Vagina (tissue), 2 donors: ENCODE results near the gene CTU2. TPM values are rescaled to one million over a fixed set of nuclear protein-coding genes. Genes with fewer than 3 reads are reported as not detected.

Experiments
- DNase-seq, 2 donors: peaks; one replicate each; pipeline ENCODE4 v3.0.0-alpha.2; 2017; ENCODE audit errors: extremely low spot score in 2 of 2
- H3K27ac ChIP-seq: fragments of 200-600 bp; sonication (generic); one replicate; pipeline ENCODE4 v1.5.1; 2019
- H3K27me3 ChIP-seq: fragments of 200-600 bp; sonication (generic); one replicate; pipeline ENCODE4 v1.5.1; 2019
- H3K36me3 ChIP-seq, 2 donors: fragments of 200-600 bp; sonication (generic); one replicate each; pipeline ENCODE4 v1.5.1; 2017 to 2019
- H3K4me1 ChIP-seq: fragments of 200-600 bp; sonication (generic); one replicate; pipeline ENCODE4 v1.5.1; 2019
- H3K4me3 ChIP-seq, 2 donors: fragments of 200-600 bp; sonication (generic); 1 replicate in 1 of 2; 2 replicates in 1 of 2; pipeline ENCODE4 v1.5.1; 2016 to 2019
- H3K9me3 ChIP-seq: fragments of 200-600 bp; sonication (generic); one replicate; pipeline ENCODE4 v1.5.1; 2019
- POLR2A ChIP-seq, 2 donors: fragments of 450-650 bp; IDR thresholded peaks; one replicate each; pipeline ENCODE4 v1.6.1; 2017; ENCODE audit warnings: antibody characterized with exemption in 2 of 2, mild to moderate bottlenecking in 2 of 2, moderate library complexity in 2 of 2
- POLR2AphosphoS5 ChIP-seq, 2 donors: sonication (generic); formaldehyde crosslinking; IDR thresholded peaks; one replicate each; pipeline ENCODE4 v1.9.0; 2017; ENCODE audit warnings: antibody characterized with exemption in 2 of 2, mild to moderate bottlenecking in 2 of 2, low read depth in 1 of 2; ENCODE audit not compliant: insufficient read depth in 1 of 2
- intact Hi-C: fragments of 100-400 bp; cut with DNase I; formaldehyde crosslinking; loops from one replicate; pipeline ENCODE4 v1.15.1; 2023
- total RNA-seq: library from RNA; depleted of rRNA; stranded (reverse); fragments of >200 nt; gene quantifications from one replicate; pipeline ENCODE4 v1.2.3, GENCODE V29; 2016
- TF ChIP-seq, protein P1 (sequence below), 3 experiments: fragments of 450-650 bp in 2 of 3; fragments of 200-600 bp in 1 of 3; sonication (generic) in 1 of 3; IDR thresholded peaks; one replicate each; pipeline ENCODE4 v1.5.1; 2017 to 2019; ENCODE audit warnings: antibody characterized with exemption in 3 of 3, mild to moderate bottlenecking in 2 of 3, moderate library complexity in 2 of 3

The CTU2 gene
- total RNA-seq, 1 donor from 2014 or later, result 7.9 TPM

DNA sequence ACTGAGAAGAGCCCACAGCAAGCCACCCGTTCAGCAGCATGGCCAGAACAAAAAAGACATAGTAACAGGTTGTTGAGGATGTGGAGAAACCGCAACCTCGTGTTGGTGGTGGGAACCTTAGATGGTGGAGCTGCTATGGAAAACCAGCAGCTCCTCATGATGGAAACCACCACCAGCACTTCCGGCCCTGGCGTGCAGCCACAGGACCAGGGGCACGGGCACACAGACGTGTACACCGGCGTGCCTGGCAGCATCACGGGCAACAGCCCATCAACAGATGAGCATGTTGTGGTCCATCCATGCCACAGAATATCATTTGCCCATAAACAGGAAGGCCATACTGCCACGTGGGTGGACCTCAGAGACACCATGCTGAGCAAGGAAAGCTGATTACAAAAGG lies 11.9 kb downstream of the CTU2 start:
- Histone ChIP-seq H3K36me3 (peaks cover 0 to 86% of the 10 kb centered on the region in 2 donors), H3K4me3 (no peak overlapping the region), H3K4me1 (no peaks in the 10 kb centered on the region), H3K9me3 (no peaks in the 10 kb centered on the region), H3K27me3 (no peaks in the 10 kb centered on the region), H3K27ac (no peak overlapping the region)
- TF ChIP-seq POLR2A (IDR thresholded peaks at IDR 0.05) (no peak), POLR2AphosphoS5 (IDR thresholded peaks at IDR 0.05; ENCODE audit: insufficient read depth in 1 of 2, low read depth in 1 of 2) (no peak)
- TF ChIP-seq, protein P1, sequence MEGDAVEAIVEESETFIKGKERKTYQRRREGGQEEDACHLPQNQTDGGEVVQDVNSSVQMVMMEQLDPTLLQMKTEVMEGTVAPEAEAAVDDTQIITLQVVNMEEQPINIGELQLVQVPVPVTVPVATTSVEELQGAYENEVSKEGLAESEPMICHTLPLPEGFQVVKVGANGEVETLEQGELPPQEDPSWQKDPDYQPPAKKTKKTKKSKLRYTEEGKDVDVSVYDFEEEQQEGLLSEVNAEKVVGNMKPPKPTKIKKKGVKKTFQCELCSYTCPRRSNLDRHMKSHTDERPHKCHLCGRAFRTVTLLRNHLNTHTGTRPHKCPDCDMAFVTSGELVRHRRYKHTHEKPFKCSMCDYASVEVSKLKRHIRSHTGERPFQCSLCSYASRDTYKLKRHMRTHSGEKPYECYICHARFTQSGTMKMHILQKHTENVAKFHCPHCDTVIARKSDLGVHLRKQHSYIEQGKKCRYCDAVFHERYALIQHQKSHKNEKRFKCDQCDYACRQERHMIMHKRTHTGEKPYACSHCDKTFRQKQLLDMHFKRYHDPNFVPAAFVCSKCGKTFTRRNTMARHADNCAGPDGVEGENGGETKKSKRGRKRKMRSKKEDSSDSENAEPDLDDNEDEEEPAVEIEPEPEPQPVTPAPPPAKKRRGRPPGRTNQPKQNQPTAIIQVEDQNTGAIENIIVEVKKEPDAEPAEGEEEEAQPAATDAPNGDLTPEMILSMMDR (IDR thresholded peaks at IDR 0.05), result no peak
- DNase-seq, result no peak
- intact Hi-C loops, result no loop called here

DNA sequence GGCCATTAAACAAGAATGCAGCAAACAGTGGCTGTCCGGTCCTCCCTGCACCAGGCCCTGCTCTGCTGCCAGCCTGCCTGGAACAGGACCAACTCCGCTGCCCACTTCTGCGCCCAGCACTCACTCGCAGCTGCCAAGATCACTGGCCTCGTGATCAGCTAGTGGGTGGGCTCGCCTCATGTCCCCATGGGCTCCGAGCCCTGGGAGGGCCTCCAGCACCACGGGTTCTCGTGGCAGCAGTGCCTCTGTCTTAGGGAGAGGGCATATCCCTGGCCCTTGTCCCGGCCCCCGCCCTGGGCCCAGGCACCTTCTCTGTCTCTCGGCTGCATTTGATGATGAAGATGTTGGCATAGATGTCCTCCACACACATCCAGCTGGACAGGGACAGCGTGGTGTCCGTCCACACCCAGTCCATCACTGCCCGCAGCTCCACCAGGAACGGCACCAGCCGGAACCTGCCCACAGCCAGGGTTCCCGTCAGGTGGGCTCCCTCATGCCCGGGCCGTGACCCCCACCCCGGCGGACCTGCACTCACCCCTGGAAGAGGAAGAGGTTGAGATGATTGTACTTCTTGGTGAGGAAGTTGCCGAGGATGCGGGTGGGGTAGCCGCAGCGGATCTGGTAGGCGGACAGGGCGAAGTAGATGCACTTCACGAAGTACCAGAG lies 13.1 kb downstream of the CTU2 start:
- no peak for DNase-seq
- TF ChIP-seq POLR2A (IDR thresholded peaks at IDR 0.05), result no peak
- no peak for TF ChIP-seq POLR2AphosphoS5 (IDR thresholded peaks at IDR 0.05; ENCODE audit: insufficient read depth in 1 of 2, low read depth in 1 of 2)
- TF ChIP-seq, protein P1 (IDR thresholded peaks at IDR 0.05), result no peak
- H3K4me3 ChIP-seq, result no peak overlapping the region
- H3K27me3 ChIP-seq, result no peaks in the 10 kb centered on the region
- intact Hi-C loops, result no loop called here
- H3K9me3 ChIP-seq, result no peaks in the 10 kb centered on the region
- no peak overlapping the region for H3K27ac ChIP-seq
- peaks cover 0 to 87% of the 10 kb centered on the region in 2 donors for H3K36me3 ChIP-seq
- H3K4me1 ChIP-seq, result no peaks in the 10 kb centered on the region

DNA sequence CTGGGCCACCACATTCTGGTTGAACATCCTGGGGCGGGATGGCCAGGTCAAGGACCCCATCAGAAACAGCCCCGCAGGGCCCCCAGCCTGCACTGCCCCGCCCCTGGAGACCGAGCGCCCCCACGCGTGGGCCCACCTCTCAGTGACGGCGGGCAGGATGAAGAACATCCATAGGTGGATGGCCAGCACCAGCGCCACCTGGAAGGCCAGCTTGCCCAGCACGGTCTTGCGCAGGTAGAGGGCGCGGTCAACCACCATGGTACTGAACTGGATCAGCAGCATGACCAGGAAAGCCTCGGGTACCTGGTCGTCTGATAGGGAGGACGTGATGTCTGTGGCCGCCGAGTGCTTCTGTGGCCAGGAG lies 13.6 kb downstream of the CTU2 start:
- no peak for DNase-seq
- intact Hi-C loops, result no loop called here
- H3K9me3 ChIP-seq, result no peaks in the 10 kb centered on the region
- peaks cover 0 to 87% of the 10 kb centered on the region in 2 donors for H3K36me3 ChIP-seq
- TF ChIP-seq POLR2AphosphoS5 (IDR thresholded peaks at IDR 0.05; ENCODE audit: insufficient read depth in 1 of 2, low read depth in 1 of 2) (no peak), POLR2A (IDR thresholded peaks at IDR 0.05) (no peak)
- TF ChIP-seq, protein P1 (IDR thresholded peaks at IDR 0.05), result no peak
- H3K27me3 ChIP-seq, result no peaks in the 10 kb centered on the region
- no peak overlapping the region for H3K27ac ChIP-seq
- H3K4me3 ChIP-seq, result no peak overlapping the region
- no peaks in the 10 kb centered on the region for H3K4me1 ChIP-seq

DNA sequence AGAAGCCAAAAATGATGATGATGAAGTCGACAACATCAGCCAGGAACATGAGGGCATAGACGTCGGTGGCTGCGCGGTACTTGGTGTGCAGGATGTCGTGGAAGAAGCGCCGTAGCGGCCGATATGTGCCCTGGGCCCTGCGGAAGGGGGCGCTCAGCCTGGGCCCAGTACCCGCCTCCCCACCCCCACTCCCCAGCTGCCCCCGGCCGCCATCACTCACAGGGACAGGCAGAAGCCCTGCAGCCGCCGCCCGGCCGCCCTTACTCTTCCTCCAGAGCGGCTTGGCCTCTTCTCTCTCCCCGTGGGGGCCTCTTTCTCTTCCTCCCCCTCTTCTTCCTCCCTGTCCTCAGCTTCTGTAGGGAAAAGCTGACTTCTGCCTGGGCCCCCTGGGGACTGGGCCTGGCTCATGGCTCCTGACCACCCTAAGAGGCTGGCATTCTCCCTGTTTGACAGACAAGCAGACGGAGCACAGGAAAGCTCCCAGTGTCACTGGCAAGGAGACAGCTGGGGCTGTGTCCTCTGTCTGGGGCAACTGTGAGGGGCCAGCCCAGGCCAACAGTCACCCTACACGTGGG lies 14.2 kb downstream of the CTU2 start:
- H3K4me1 ChIP-seq, result no peaks in the 10 kb centered on the region
- H3K36me3 ChIP-seq, result peaks cover 0 to 90% of the 10 kb centered on the region in 2 donors
- intact Hi-C loops, result no loop called here
- no peaks in the 10 kb centered on the region for H3K9me3 ChIP-seq
- H3K4me3 ChIP-seq, result no peak overlapping the region
- no peak overlapping the region for H3K27ac ChIP-seq
- no peaks in the 10 kb centered on the region for H3K27me3 ChIP-seq
- TF ChIP-seq POLR2A (IDR thresholded peaks at IDR 0.05) (no peak), POLR2AphosphoS5 (IDR thresholded peaks at IDR 0.05; ENCODE audit: insufficient read depth in 1 of 2, low read depth in 1 of 2) (no peak)
- TF ChIP-seq, protein P1 (IDR thresholded peaks at IDR 0.05), result no peak
- DNase-seq, result no peak

DNA sequence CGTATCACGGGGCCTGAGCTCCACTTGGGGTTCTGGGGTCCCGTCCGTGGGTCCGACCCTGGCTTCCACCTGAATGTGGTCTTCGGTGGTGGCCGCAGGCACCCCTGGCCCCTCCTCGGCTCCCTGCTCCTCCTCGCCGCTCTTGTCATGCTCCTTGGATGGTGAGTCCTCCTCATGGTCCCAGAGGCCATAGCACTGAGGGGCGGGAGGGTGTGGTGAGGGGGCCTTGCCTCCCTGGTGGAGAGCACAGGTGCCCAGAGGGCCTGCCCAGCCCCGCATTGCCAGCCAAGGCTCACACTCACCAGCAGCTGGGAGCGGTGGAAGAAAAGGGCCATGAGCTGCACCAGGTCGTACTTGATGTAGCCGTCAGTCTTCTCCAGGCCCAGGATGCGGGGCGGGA lies 14.9 kb downstream of the CTU2 start:
- peaks cover 0 to 89% of the 10 kb centered on the region in 2 donors for H3K36me3 ChIP-seq
- H3K4me3 ChIP-seq, result no peak overlapping the region
- no peak overlapping the region for H3K27ac ChIP-seq
- DNase-seq, result no peak
- intact Hi-C loops, result no loop called here
- H3K9me3 ChIP-seq, result no peaks in the 10 kb centered on the region
- no peaks in the 10 kb centered on the region for H3K4me1 ChIP-seq
- no peak for TF ChIP-seq POLR2A (IDR thresholded peaks at IDR 0.05)
- TF ChIP-seq, protein P1 (IDR thresholded peaks at IDR 0.05), result no peak
- TF ChIP-seq POLR2AphosphoS5 (IDR thresholded peaks at IDR 0.05; ENCODE audit: insufficient read depth in 1 of 2, low read depth in 1 of 2), result no peak
- H3K27me3 ChIP-seq, result no peaks in the 10 kb centered on the region
